B cell (primary cell): ENCODE measurements around the gene FAM151A. TPM values are rescaled to one million over a fixed set of nuclear protein-coding genes. Genes with fewer than 3 reads are reported as not detected.
A peak's percentile ranks its signal among the peaks of the same experiment; 100 is the strongest.

Experiments
- ATAC-seq: fragments of 200-7000 bp; cut with Tn5 transposase; one replicate; pipeline ENCODE4 v1.10.0; 2021; ENCODE audit warnings: low read depth, mild to moderate bottlenecking, moderate number of reproducible peaks, moderate library complexity
- CTCF ChIA-PET: fragments of 350-600 bp; sonication (Branson Sonifier 250); formaldehyde crosslinking; loops from one replicate; lab custom pipeline; 2021; ENCODE audit warnings: antibody characterized with exemption, inconsistent platforms; lab: Charles Lee
- POLR2A ChIA-PET: fragments of 350-600 bp; sonication (Branson Sonifier 250); formaldehyde crosslinking; loops from one replicate; lab custom pipeline; 2021; ENCODE audit warnings: antibody characterized with exemption; lab: Charles Lee
- DNase-seq: peaks from one replicate; pipeline ENCODE4 v3.0.0; 2013
- H2AFZ ChIP-seq: 2 replicates; pipeline ENCODE4 v1.6.1; 2012; ENCODE audit warnings: mild to moderate bottlenecking, low read depth, low read length; ENCODE audit not compliant: insufficient read depth, poor library complexity, severe bottlenecking
- H3K27ac ChIP-seq, 2 donors: 1 replicate in 1 of 2; 2 replicates in 1 of 2; pipeline ENCODE4 v1.5.1; 2012 to 2013; ENCODE audit warnings: low read length in 2 of 2, mild to moderate bottlenecking in 2 of 2, moderate library complexity in 1 of 2
- H3K27me3 ChIP-seq, 4 experiments: fragments of 200-600 bp in 1 of 4; sonication (generic) in 1 of 4; replicated peaks in 1 of 4; 1 replicate in 2 of 4; 2 replicates in 2 of 4; pipeline versions ENCODE4 v1.6.1 to v1.7.0; 2013 to 2016; ENCODE audit warnings: low read length in 3 of 4, mild to moderate bottlenecking in 2 of 4, mixed read lengths in 1 of 4, moderate library complexity in 1 of 4; ENCODE audit not compliant: insufficient read depth in 4 of 4, control insufficient read depth in 3 of 4; ENCODE audit errors: control extremely low read depth in 1 of 4
- H3K36me3 ChIP-seq, 2 experiments: replicated peaks in 1 of 2; 1 replicate in 1 of 2; 2 replicates in 1 of 2; pipeline versions ENCODE4 v1.6.1 to v1.7.1; 2013; ENCODE audit warnings: low read length in 1 of 2; ENCODE audit not compliant: insufficient read depth in 2 of 2, control insufficient read depth in 1 of 2; ENCODE audit errors: control extremely low read depth in 1 of 2, extremely low read depth in 1 of 2
- H3K4me1 ChIP-seq, 2 donors: fragments of 200-600 bp in 1 of 2; sonication (generic) in 1 of 2; 1 replicate in 1 of 2; 2 replicates in 1 of 2; pipeline versions ENCODE4 v1.5.1 to v1.6.1; 2013 to 2017; ENCODE audit warnings: low read length in 2 of 2; ENCODE audit not compliant: control insufficient read depth in 2 of 2, insufficient read depth in 2 of 2
- H3K4me2 ChIP-seq: replicated peaks from 2 replicates; pipeline ENCODE3; 2012; ENCODE audit warnings: mild to moderate bottlenecking, low read depth, low read length; ENCODE audit not compliant: poor library complexity, severe bottlenecking
- H3K4me3 ChIP-seq, 5 experiments: fragments of 200-600 bp in 1 of 5; sonication (generic) in 1 of 5; 1 replicate in 3 of 5; 2 replicates in 2 of 5; pipeline versions ENCODE4 v1.5.1 to v1.7.0; 2011 to 2016; ENCODE audit warnings: low read length in 4 of 5, mild to moderate bottlenecking in 4 of 5, low read depth in 2 of 5, control low read depth in 1 of 5, moderate library complexity in 1 of 5; ENCODE audit not compliant: insufficient read depth in 1 of 5; ENCODE audit errors: control extremely low read depth in 1 of 5, extremely low read depth in 1 of 5
- H3K79me2 ChIP-seq: fragments of 200-600 bp; sonication (generic); one replicate; pipeline ENCODE4 v1.6.0; 2016; ENCODE audit warnings: low read length; ENCODE audit not compliant: control insufficient read depth, insufficient read depth
- H3K9ac ChIP-seq: fragments of 200-600 bp; sonication (generic); 2 replicates; pipeline ENCODE4 v1.6.1; 2017; ENCODE audit warnings: mild to moderate bottlenecking, low read length, moderate library complexity
- H3K9me3 ChIP-seq, 3 donors: one replicate each; pipeline versions ENCODE4 v1.6.1 to v1.7.1; 2013; ENCODE audit warnings: low read length in 2 of 3; ENCODE audit not compliant: control insufficient read depth in 2 of 3, insufficient read depth in 1 of 3; ENCODE audit errors: control extremely low read depth in 1 of 3
- H4K20me1 ChIP-seq: 2 replicates; pipeline ENCODE4 v1.6.0; 2012; ENCODE audit warnings: mild to moderate bottlenecking, low read length; ENCODE audit not compliant: insufficient read depth, control insufficient read depth, poor library complexity, severe bottlenecking
- H3K27ac Mint-ChIP-seq: one replicate; pipeline ENCODE4 v1.8.0; 2021; ENCODE audit warnings: mixed read lengths
- H3K27me3 Mint-ChIP-seq: one replicate; pipeline ENCODE4 v1.8.0; 2021; ENCODE audit warnings: mixed read lengths
- H3K4me1 Mint-ChIP-seq: one replicate; pipeline ENCODE4 v1.8.0; 2021; ENCODE audit warnings: mixed read lengths
- H3K4me3 Mint-ChIP-seq: one replicate; pipeline ENCODE4 v1.8.0; 2021; ENCODE audit warnings: mixed read lengths
- H3K9me3 Mint-ChIP-seq: one replicate; pipeline ENCODE4 v1.8.0; 2022; ENCODE audit warnings: mixed read lengths; ENCODE audit not compliant: insufficient read depth
- EZH2 ChIP-seq: IDR thresholded peaks from 2 replicates; pipeline ENCODE4 v1.6.1; 2012; ENCODE audit warnings: borderline replicate concordance, low read depth, mild to moderate bottlenecking, moderate library complexity, low read length; ENCODE audit not compliant: insufficient read depth, poor library complexity, severe bottlenecking
- WGBS: methylation state at CpG from one replicate; pipeline ENCODE4 v1.1.5; 2013; ENCODE audit warnings: missing lambda C conversion rate; ENCODE audit not compliant: insufficient coverage; 5-methylcytosine and 5-hydroxymethylcytosine counted together
- intact Hi-C: fragments of 100-400 bp; cut with micrococcal nuclease; formaldehyde crosslinking; loops from one replicate; pipeline ENCODE4 v1.10.0; 2022
- polyA plus RNA-seq: library from polyadenylated mRNA; depleted of rRNA; stranded (reverse); fragments of >200 nt; gene quantifications from 2 replicates; pipeline ENCODE4 v1.2.3, GENCODE V29; 2012
- total RNA-seq, 2 donors: library from RNA; stranded (reverse); fragments of 120-200 nt in 1 of 2; gene quantifications; 1 replicate in 1 of 2; 2 replicates in 1 of 2; pipeline versions ENCODE4 v1.2.3 to v1.2.4, GENCODE V29; 2013 to 2022
- TF ChIP-seq, protein P1 (sequence below): fragments of 200-600 bp; IDR thresholded peaks from one replicate; pipeline ENCODE4 v1.8.0; 2022; ENCODE audit warnings: antibody characterized with exemption, mild to moderate bottlenecking

FAM151A gene
- total and polyA plus RNA-seq, 2 donors (not counting 1 experiment from before 2014, with no cell fraction given): not detected

DNA sequence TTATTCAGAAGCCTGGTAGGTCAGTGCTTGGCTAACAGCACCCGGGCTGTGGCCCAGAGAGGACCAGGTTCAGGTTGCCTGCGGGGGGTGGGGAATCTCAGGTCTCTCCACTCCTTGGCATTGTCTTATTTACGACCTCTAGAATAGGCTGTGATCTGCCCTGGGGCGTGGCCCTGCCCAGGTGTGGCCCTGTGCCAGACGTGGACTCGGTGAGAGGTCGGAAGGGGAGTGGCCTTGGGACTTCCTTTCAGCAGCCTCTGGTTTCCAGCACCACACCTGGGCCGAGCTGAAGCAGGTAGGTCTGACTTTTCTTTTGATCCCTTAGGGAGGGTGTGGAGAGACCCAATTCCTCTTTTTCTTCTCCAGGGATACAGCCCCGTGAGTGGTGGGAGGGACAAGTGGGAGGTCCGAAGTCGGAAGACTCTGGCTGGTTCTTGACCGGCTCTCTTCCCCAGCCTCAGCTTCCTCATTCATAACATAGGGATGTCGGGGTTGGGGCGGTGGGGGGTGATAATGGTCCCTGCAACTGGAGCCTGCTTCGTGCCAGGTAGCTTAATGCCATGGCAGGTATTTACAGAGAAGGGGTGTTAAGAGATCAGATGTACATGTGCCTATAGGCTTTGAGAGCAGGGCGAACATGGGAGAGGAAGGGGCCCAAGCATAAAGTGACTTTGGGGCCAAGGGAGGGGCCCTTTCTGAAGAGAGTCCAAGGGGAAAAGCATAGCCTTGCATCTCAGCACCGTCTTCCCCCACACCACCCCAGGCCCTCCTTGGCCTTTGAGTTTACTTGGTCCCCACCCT is 58.8 kb downstream of the FAM151A start:
- H3K9ac ChIP-seq: no peak overlapping the region
- no peak for ATAC-seq
- POLR2A ChIA-PET: interaction anchor here (0.6 kb wide), 1 partner anchor 23 kb away, joined by 3 read pairs; no protein-coding TSS in a partner anchor
- peaks cover 0 to 3% (median 0%) of the 10 kb centered on the region in 4 experiments for H3K27me3 ChIP-seq
- H3K4me1 ChIP-seq: no peaks in the 10 kb centered on the region
- Mint-ChIP-seq H3K4me3 (no peak overlapping the region), H3K27me3 (peaks cover 10% of the 10 kb centered on the region), H3K9me3 (no peaks in the 10 kb centered on the region), H3K27ac (no peak overlapping the region), H3K4me1 (no peaks in the 10 kb centered on the region)
- 77% methylated on average over 7 of the region's 17 CpGs for WGBS
- no peaks in the 10 kb centered on the region for H3K9me3 ChIP-seq
- no peak overlapping the region for H3K4me2 ChIP-seq
- intact Hi-C loops: no loop called here
- no peaks in the 10 kb centered on the region for H3K36me3 ChIP-seq
- DNase-seq: no peak
- CTCF ChIA-PET: no interaction called here
- H2AFZ ChIP-seq: peak overlapping the region; percentile 28
- H3K79me2 ChIP-seq: no peaks in the 10 kb centered on the region
- H3K27ac ChIP-seq: no peak overlapping the region
- H4K20me1 ChIP-seq: no peaks in the 10 kb centered on the region
- TF ChIP-seq, protein P1, sequence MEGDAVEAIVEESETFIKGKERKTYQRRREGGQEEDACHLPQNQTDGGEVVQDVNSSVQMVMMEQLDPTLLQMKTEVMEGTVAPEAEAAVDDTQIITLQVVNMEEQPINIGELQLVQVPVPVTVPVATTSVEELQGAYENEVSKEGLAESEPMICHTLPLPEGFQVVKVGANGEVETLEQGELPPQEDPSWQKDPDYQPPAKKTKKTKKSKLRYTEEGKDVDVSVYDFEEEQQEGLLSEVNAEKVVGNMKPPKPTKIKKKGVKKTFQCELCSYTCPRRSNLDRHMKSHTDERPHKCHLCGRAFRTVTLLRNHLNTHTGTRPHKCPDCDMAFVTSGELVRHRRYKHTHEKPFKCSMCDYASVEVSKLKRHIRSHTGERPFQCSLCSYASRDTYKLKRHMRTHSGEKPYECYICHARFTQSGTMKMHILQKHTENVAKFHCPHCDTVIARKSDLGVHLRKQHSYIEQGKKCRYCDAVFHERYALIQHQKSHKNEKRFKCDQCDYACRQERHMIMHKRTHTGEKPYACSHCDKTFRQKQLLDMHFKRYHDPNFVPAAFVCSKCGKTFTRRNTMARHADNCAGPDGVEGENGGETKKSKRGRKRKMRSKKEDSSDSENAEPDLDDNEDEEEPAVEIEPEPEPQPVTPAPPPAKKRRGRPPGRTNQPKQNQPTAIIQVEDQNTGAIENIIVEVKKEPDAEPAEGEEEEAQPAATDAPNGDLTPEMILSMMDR: no peak
- no peak for TF ChIP-seq EZH2
- no peak overlapping the region for H3K4me3 ChIP-seq

DNA sequence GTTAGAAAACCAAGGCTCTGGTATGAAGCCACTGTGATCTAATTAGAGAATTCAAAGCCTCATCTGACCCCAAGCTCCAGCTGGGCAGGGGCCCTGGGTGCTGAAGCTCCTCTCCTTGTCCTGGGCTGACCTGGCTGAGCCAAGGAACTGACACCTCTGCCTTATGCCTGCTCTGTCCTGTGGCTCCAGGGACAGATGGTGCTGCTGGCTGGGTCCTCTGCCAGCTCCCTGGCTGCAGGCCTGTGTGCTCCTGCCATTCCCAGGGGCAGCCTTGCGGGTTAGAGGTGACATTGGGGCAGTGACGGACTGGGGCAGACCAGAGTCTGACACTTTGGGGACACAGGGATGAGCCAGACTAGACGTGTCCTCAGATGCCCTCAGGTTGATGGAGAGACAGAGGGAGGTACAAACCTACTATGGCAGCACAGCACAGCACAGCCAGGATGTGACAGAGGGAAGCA is 63.5 kb downstream of the FAM151A start:
- Histone ChIP-seq H3K9ac (no peak overlapping the region), H3K27ac (no peak overlapping the region), H3K4me2 (no peak overlapping the region), H3K4me3 (no peak overlapping the region), H3K27me3 (peaks cover 0 to 11% (median 2%) of the 10 kb centered on the region in 4 experiments), H3K79me2 (no peaks in the 10 kb centered on the region), H4K20me1 (no peaks in the 10 kb centered on the region), H3K9me3 (peaks cover 0 to 11% (median 0%) of the 10 kb centered on the region in 3 donors), H3K4me1 (no peaks in the 10 kb centered on the region), H3K36me3 (no peaks in the 10 kb centered on the region), H2AFZ (no peak overlapping the region)
- DNase-seq (no peak), ATAC-seq (no peak)
- H3K4me3 Mint-ChIP-seq: no peak overlapping the region
- intact Hi-C loops: no loop called here
- H3K9me3 Mint-ChIP-seq: peaks cover 5% of the 10 kb centered on the region
- H3K27ac Mint-ChIP-seq: no peak overlapping the region
- peaks cover 7% of the 10 kb centered on the region for H3K27me3 Mint-ChIP-seq
- TF ChIP-seq EZH2: no peak
- TF ChIP-seq, protein P1: no peak
- H3K4me1 Mint-ChIP-seq: no peaks in the 10 kb centered on the region
- CTCF ChIA-PET: no interaction called here
- POLR2A ChIA-PET: no interaction called here
- WGBS: 80% methylated on average over 3 of the region's 3 CpGs
